ENCODE results near the gene RFX7. TPM values are rescaled to one million over a fixed set of nuclear protein-coding genes. Genes with fewer than 3 reads are reported as not detected.

The RFX7 gene
- total and polyA plus RNA-seq, 10 donors = 2.7 to 30.2 (median 20.9) TPM

DNA sequence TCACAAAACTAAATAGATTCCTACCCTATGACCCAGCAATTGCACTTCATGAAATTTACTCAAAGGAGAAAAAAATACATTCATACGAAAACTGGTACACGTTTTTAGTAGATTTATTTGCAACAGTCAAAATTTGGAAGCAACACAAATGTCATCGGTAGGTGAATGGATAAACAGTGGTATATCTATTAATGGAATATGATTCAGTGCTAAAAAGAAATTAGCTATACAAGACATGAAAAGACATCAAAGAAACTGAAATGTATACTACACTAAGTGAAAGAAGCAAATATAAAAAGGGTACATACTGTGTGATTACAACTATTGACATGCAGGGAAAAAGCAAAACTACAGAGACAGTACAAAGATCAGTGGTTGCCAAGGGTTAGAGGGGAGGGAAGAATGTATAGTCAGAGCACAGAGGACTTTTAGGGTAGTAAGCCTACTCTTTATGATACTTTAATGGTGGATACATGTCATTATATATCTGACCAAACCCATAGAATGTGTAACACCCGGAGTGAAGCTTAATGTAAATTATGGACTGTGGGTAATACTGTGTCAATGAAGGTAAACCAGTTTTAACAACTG lies 31.6 kb downstream of the RFX7 start:
- no peak overlapping the region for H3K4me3 ChIP-seq
- H3K4me1 ChIP-seq = peaks cover 14 to 31% (median 25%) of the 10 kb centered on the region in 6 donors
- intact Hi-C loops (cut with DNase I; ENCODE audit: low total_unique reads) = no loop called here
- peaks cover 0 to 50% (median 40%) of the 10 kb centered on the region in 8 donors for H3K9me3 ChIP-seq
- no peak overlapping the region for H3K27ac ChIP-seq
- H3K36me3 ChIP-seq = peaks cover 0 to 17% (median 0%) of the 10 kb centered on the region in 6 donors
- no peaks in the 10 kb centered on the region for H3K27me3 ChIP-seq (replicated peaks in 1 of 7)
- WGBS, 5 donors = 94 to 97% (median 95%) methylated on average over 4 of the region's 4 CpGs
- DNase-seq = no peak
- no peak for TF ChIP-seq POLR2AphosphoS5 (IDR thresholded peaks at IDR 0.05)
- TF ChIP-seq, protein P1, sequence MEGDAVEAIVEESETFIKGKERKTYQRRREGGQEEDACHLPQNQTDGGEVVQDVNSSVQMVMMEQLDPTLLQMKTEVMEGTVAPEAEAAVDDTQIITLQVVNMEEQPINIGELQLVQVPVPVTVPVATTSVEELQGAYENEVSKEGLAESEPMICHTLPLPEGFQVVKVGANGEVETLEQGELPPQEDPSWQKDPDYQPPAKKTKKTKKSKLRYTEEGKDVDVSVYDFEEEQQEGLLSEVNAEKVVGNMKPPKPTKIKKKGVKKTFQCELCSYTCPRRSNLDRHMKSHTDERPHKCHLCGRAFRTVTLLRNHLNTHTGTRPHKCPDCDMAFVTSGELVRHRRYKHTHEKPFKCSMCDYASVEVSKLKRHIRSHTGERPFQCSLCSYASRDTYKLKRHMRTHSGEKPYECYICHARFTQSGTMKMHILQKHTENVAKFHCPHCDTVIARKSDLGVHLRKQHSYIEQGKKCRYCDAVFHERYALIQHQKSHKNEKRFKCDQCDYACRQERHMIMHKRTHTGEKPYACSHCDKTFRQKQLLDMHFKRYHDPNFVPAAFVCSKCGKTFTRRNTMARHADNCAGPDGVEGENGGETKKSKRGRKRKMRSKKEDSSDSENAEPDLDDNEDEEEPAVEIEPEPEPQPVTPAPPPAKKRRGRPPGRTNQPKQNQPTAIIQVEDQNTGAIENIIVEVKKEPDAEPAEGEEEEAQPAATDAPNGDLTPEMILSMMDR (IDR thresholded peaks at IDR 0.05 in 8 of 11, conservative IDR thresholded peaks at IDR 0.05 in 3 of 11) = no peak

DNA sequence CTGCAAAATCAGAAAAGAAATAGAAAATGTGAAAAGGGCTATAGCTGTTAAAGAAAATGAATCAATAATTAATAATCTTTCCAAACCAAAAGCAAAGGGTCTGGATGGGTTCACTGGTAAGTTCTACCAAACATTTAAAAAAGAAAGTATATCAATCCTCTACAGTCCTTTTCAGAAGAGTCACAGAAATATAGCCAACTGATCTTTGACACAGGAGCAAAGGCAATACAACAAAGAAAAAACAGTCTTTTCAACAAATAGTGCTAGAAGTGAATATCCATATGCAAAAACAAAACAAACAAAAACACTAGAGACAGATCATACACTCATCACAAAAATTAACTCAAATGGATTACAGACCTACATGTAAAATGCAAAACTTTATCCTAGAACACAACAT lies 32.6 kb downstream of the RFX7 start:
- H3K4me3 ChIP-seq = no peak overlapping the region
- peaks cover 0 to 17% (median 0%) of the 10 kb centered on the region in 6 donors for H3K36me3 ChIP-seq
- TF ChIP-seq, protein P1 (IDR thresholded peaks at IDR 0.05 in 8 of 11, conservative IDR thresholded peaks at IDR 0.05 in 3 of 11) = no peak
- TF ChIP-seq POLR2AphosphoS5 (IDR thresholded peaks at IDR 0.05) (no peak), POLR2A (IDR thresholded peaks at IDR 0.05) (no peak)
- intact Hi-C loops (cut with DNase I; ENCODE audit: low total_unique reads) = no loop called here
- H3K4me1 ChIP-seq = peaks cover 15 to 41% (median 32%) of the 10 kb centered on the region in 6 donors
- no peaks in the 10 kb centered on the region for H3K27me3 ChIP-seq (replicated peaks in 1 of 7)
- peaks cover 0 to 50% (median 40%) of the 10 kb centered on the region in 8 donors for H3K9me3 ChIP-seq
- DNase-seq = no peak
- no peak overlapping the region for H3K27ac ChIP-seq

DNA sequence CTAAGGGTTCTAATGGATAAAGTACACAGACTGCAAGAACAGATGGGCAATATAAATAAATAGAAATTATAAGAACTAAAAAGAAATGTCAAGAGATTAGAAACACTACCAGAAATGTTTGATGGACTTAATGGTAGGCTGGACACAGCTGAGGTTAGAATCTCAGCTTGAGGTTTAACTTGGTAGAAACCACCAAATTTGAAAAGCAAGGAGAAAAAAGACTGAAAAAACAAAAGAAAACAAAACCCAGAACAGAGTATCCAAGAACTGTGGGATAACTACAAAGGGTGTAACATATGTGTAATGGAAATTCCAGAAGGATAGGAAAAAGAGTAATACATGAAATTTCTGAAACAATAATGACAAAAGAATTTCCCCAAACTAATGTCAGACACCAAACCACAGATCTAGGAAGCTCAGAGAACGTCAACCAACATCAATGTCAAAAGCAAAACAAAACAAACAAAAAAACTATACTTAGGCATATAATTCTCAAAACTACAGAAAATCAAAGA lies 35.0 kb downstream of the RFX7 start:
- no peaks in the 10 kb centered on the region for H3K27me3 ChIP-seq (replicated peaks in 1 of 7)
- no peak overlapping the region for H3K4me3 ChIP-seq
- peaks cover 15 to 65% (median 56%) of the 10 kb centered on the region in 6 donors for H3K4me1 ChIP-seq
- no peak for DNase-seq
- H3K27ac ChIP-seq = peak overlapping the region in 6 of 8 donors; percentile 30 to 73 (median 48)
- peaks cover 0 to 37% (median 28%) of the 10 kb centered on the region in 8 donors for H3K9me3 ChIP-seq
- 33 to 43% (median 38%) methylated on average over 1 of the region's 1 CpG for WGBS, 5 donors
- TF ChIP-seq, protein P1 (IDR thresholded peaks at IDR 0.05 in 8 of 11, conservative IDR thresholded peaks at IDR 0.05 in 3 of 11) = no peak
- no peak for TF ChIP-seq POLR2AphosphoS5 (IDR thresholded peaks at IDR 0.05)
- no peak for TF ChIP-seq POLR2A (IDR thresholded peaks at IDR 0.05)
- intact Hi-C loops (cut with DNase I; ENCODE audit: low total_unique reads) = no loop called here
- peaks cover 0 to 12% (median 0%) of the 10 kb centered on the region in 6 donors for H3K36me3 ChIP-seq

DNA sequence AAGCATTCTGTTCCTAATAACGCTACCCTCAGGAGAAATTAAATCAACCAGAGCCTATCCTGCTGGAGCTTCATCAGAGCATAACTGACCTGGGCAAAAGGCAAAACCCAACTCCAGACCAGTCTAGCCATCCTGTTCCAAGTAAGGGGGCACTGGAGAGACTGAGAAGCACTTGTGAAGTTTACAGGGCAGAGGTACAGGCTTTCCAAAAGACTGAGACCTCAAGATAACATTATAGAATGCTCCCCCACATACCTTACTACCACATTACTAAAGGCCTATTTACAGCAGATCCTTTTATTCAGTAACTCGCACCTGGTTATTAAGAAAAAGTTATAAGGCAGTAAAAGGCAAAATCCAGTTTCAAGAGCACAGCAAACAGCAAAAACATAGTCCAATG lies 35.5 kb downstream of the RFX7 start:
- H3K9me3 ChIP-seq = peaks cover 0 to 32% (median 25%) of the 10 kb centered on the region in 8 donors
- peaks cover 15 to 70% (median 60%) of the 10 kb centered on the region in 6 donors for H3K4me1 ChIP-seq
- no peak for DNase-seq
- peaks cover 0 to 12% (median 0%) of the 10 kb centered on the region in 6 donors for H3K36me3 ChIP-seq
- intact Hi-C loops (cut with DNase I; ENCODE audit: low total_unique reads) = no loop called here
- no peak overlapping the region for H3K4me3 ChIP-seq
- 54 to 81% (median 63%) methylated on average over 2 of the region's 2 CpGs for WGBS, 5 donors
- no peaks in the 10 kb centered on the region for H3K27me3 ChIP-seq (replicated peaks in 1 of 7)
- H3K27ac ChIP-seq = peak overlapping the region; percentile 16 to 73 (median 48)
- TF ChIP-seq POLR2A (IDR thresholded peaks at IDR 0.05) = no peak
- no peak for TF ChIP-seq POLR2AphosphoS5 (IDR thresholded peaks at IDR 0.05)
- TF ChIP-seq, protein P1 (IDR thresholded peaks at IDR 0.05 in 8 of 11, conservative IDR thresholded peaks at IDR 0.05 in 3 of 11) = no peak

All from spleen (tissue), 11 donors.